Hematopoietic multipotent progenitor cell treated with erythropoietin and hydrocortisone succinate and interleukin-3 and kit ligand, for 6 days (in vitro differentiated cells): ENCODE data around the gene VASN.
A peak's percentile ranks its signal among the peaks of the same experiment; 100 is the strongest.

Source experiments
- DNase-seq: peaks from one replicate; pipeline ENCODE4 v3.0.0-alpha.2; 2015

The VASN gene

DNA sequence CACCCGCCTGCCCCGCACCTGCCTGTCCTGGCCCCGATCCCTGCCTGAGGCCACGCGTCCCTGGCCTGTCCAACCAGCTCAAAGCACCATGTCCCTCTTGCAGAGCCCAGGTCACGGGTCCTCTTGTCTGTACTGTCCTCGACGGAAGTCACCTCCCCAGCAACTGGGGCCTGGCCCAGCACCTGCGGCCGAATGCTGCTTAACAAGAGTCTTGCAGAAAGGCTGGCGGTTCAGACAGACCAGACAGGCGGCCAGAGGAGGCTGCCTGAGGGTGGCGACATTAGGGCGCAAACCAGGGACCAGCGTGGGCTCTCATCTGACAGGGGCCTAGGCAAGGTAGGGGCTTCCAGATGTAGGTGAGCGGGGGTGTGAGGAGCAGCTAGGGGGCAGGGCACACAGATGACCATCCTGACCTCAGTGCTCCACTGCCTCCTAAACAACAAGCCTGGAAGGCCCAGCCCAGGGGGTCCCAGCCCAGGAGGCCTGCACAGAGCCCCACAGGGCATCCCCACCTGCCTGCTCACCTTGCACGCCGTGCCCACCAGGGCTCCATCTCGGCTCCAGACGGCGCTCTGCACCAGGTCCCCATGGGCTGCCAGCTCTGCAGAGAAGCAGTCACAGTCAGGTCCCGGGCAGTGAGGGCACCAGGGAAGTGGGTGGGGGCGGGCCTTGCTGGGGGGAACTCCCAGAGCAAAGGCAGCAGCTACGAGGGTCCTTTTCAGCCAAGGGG is 33.5 kb downstream of the VASN start:
- no peak for DNase-seq

GRCh38 chr16:4407543-4408322 is 36.1 kb downstream of the VASN start:
- no peak for DNase-seq

- no peak for DNase-seq
Measured at GRCh38 chr16:4408323-4408690, 36.7 kb downstream of the VASN start.

DNA sequence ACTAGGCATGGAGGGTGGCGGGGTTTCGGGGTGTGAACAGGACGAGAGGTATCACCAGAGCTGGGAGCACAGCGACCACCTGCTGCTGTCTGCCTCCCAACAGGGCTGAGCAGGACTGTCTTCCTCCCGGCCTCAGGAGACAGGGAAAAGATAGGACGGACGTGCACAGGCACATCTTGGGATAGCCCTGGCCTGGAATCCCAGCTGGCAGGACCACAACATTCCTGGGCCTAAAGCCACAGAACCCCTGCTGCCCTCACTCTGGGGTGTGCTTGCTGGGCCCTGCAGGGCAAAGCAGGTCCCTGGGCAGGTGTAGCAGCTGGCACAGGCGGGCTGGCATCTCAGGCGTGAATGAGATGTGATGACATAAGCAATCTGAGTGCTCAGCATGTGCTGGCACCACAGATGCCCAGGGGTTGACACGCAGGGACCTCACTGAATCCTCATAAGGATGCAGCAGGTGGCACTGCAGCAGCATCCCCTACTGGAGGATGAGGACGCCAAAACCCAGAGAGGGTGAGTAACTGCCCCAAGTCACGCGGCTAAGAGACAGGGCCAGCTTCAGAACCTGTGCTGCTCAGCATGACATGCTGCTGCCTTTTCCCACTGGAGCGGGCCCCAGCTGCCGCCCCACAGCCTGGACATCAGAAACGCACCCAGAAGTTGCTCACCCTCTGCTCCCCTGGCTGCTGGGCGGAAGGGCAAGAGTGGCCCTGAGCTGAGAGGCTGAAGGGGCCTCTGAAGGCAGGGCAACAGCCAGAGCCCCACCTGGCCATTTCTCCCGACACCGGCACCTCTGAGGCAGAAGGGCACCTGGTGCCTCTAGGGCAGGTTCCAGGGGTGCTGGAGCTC is 37.7 kb downstream of the VASN start:
- DNase-seq: no peak

- no peak for DNase-seq
Measured at GRCh38 chr16:4410335-4411075, 38.9 kb downstream of the VASN start.

- no peak for DNase-seq
Measured at GRCh38 chr16:4411684-4412083, 40.0 kb downstream of the VASN start.

DNA sequence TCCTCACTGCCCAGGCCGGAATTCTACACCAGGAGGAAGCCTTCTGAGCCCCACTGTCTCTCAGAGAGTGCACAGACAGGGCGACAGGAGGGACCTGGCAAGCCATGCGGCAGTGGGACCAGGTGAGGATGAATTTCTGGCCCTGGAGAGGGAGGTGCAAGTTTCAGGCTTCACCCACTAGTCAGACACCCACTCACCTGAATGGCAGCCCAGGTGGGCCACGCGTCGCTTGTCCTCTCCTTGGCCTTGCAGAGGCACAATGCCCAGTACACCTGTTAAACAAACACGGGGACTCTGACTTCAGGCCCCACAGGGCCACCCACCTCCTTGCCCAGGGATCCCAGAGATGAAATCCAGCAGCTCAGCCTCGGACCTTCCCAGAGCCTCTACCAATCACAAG is 40.5 kb downstream of the VASN start:
- DNase-seq: no peak

DNA sequence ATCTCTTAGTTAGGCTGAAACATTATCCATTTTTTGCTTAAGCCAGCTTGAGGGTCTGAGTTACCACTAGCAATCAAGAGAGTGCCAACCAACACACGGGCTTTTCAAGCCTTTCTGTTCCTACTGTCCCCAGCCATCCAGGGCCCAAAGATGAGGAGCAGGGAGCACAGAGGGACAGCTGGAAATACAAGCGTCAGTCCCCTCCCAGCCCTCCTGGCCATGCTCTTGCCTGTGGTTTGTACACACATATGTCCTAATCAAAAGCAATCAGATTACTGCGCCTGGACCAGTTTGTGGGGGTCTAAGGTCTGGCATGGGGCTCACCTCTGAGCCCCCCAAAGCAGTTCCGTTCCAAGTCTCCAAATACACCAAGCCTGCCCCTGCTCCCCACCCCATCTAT is 41.2 kb downstream of the VASN start:
- DNase-seq: no peak

DNA sequence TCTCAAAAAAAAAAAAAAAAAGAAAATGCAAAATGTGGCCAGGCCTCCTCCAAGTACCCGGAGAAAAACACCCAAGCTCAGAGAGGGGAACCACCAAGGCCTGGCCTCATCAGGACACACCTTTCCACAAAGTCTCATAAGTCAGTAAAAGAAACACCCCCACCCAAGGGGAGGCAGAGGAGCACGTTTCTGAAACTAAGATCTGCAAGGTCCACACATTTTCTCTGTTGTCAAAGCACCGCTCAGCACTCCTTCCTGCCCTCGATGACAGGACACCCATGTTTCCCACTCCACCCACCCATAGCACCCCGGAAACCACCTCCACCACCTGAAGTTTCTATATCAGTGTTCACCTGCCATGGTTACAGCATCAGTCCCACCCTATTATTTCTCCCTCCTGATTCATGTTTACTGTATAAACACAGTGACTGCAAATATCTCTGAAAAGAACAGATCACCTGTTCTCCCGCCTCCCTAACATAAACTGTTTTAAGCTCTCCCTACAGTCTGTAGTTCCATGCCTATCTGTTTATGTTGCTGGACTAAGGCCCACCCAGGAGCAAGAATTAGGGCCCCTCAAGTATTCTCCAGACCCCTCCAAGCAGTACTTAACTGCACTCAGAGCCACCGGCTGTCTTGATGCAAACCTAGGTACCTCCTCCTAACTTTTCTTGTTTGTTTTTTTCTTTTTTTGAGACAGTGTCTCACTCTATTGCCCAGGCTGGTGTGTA is 42.7 kb downstream of the VASN start:
- no peak for DNase-seq

DNA sequence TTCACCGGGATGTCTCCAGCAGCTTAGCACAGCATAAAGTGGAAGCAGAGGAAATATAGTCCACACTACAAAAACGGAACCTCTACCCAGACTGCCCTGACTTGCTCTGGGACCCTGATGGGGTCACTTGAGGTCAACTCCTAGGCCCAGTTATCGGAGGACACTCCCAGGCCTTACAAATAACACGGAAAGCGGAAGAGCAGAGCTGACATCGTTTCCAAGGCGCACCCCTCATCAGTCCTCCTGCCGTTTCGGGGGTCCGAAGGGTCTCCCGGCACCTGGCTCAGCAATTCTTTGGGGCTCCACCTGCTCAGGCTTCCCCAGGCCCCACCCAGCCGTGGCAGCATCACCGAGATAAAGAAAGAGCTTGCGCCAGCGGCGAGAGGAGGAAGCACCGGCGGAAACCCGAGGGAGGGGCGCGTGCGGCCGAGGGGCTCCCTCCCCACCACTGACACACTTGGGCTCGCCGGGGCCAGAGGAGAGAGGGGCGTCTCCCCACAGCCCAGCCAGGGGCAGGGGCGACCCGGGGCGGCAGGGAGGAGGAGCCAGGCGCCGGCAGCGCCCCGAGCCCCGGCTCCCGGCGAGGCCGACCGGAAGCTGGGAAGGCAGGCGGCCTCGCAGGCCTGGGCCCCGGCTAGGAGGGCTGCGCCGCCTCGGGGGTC is 44.0 kb downstream of the VASN start:
- peak; percentile 78 for DNase-seq

GRCh38 chr16:4416200-4417032 is 44.8 kb downstream of the VASN start, which contains the start of gene CORO7:
CORO7 (minus strand) TSS chr16:4416596; CDS start chr16:4416518, 78 bp downstream.
- DNase-seq: peak; percentile 97

- no peak for DNase-seq
Measured at GRCh38 chr16:4419402-4419959, 47.8 kb downstream of the VASN start.

DNA sequence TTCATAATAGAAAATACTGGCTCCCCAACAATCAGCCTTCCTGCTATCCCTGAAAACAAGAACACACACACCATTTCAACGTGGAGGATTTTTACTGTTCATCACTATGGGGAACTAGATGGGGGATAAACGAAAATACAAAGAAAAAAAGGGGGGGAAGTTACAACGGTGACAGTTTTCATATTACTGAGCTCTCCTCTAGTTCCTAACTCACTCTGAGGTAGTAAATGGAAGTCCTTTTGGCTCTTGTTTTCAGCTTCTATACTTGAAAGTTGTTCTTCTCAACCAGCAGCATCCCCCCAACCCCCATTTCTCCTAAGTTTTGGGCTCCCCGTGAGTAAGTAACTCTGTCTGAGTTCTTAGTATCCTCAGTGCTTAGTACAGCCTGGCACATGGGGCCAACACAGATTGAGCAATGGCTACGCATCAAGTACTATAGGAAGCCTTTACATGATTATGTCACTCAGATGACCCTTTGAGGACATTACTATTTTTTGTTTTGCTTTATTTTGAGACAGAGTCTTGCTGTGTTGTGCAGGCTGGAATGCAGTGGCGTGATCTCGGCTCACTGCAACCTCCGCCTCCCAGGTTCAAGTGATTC is 49.0 kb downstream of the VASN start:
- DNase-seq: no peak

GRCh38 chr16:4425378-4426020 is 53.9 kb downstream of the VASN start, which contains the start of gene DNAJA3:
DNAJA3 (plus strand) TSS chr16:4425868; CDS start chr16:4425882, 14 bp downstream.
- peak; percentile 98 for DNase-seq

- DNase-seq: peak; percentile 39
Measured at GRCh38 chr16:4426021-4426684, 54.5 kb downstream of the VASN start.

DNA sequence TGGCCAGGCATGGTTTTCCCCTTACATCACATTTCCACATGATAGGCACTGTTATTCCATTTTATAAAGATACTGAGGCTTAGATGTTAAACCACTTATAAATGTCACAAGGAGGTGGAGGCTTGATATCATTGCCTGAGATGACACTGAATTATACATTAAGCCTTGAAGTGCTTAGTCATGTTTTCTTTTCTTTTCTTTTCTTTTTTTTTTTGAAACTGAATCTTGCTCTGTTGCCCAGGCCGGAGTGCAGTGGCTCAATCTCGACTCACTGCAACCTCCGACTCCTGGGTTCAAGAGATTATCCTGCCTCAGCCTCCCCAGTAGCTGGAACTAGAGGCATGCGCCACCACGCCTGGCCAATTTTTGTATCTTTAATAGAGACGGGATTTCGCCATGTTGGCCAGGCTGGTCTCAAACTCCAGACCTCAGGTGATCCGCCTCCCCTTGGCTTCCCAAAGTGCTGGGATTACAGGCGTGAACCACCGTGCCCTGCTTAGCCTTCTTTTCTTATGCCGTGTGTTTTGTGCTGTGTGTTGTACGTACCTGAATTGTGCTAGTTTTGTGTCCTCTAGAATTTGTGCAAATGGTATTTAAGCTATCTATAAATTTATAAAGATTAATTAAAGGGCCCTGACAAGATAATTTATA is 55.2 kb downstream of the VASN start:
- DNase-seq: no peak

GRCh38 chr16:4428500-4428899 is 56.9 kb downstream of the VASN start:
- no peak for DNase-seq

GRCh38 chr16:4431023-4431422 is 59.4 kb downstream of the VASN start:
- no peak for DNase-seq
